Ectodermal cell (in vitro differentiated cells): ENCODE measurements around the gene DNM2.

ENCODE experiments used
- H3K27ac ChIP-seq: 2 replicates; pipeline ENCODE4 v1.7.0; 2013; ENCODE audit warnings: mild to moderate bottlenecking, low read depth, low read length; ENCODE audit not compliant: insufficient read depth, poor library complexity, severe bottlenecking
- H3K27me3 ChIP-seq: 2 replicates; pipeline ENCODE4 v1.7.0; 2013; ENCODE audit warnings: mild to moderate bottlenecking, low read length; ENCODE audit not compliant: insufficient read depth, control insufficient read depth, poor library complexity, severe bottlenecking
- H3K36me3 ChIP-seq: one replicate; pipeline ENCODE4 v1.7.0; 2013; ENCODE audit warnings: low read length; ENCODE audit not compliant: control insufficient read depth, insufficient read depth
- H3K4me1 ChIP-seq: one replicate; pipeline ENCODE4 v1.7.0; 2013; ENCODE audit warnings: low read length; ENCODE audit not compliant: control insufficient read depth, insufficient read depth
- H3K4me3 ChIP-seq: 2 replicates; pipeline ENCODE4 v1.7.0; 2013; ENCODE audit warnings: low read depth, low read length, control low read depth; ENCODE audit not compliant: insufficient read depth
- H3K9me3 ChIP-seq: 2 replicates; pipeline ENCODE4 v1.7.0; 2013; ENCODE audit warnings: mild to moderate bottlenecking, low read length, moderate library complexity; ENCODE audit not compliant: control insufficient read depth
- WGBS, 2 experiments: methylation state at CpG; one replicate each; pipeline ENCODE4 v1.1.7; 2013; ENCODE audit warnings: missing lambda C conversion rate in 2 of 2; 5-methylcytosine and 5-hydroxymethylcytosine counted together

DNM2 gene

GRCh38 chr19:10680545-10681135, 37.2 kb upstream of the DNM2 start:
- Histone ChIP-seq H3K4me3 (no peak overlapping the region), H3K9me3 (no peaks in the 10 kb centered on the region), H3K27me3 (no peaks in the 10 kb centered on the region), H3K27ac (no peak overlapping the region), H3K36me3 (peaks cover 90% of the 10 kb centered on the region), H3K4me1 (no peaks in the 10 kb centered on the region)
- WGBS, 2 experiments, result 96% methylated on average over 15 of the region's 15 CpGs

- no peak overlapping the region for H3K4me3 ChIP-seq
- H3K27ac ChIP-seq, result no peak overlapping the region
- H3K9me3 ChIP-seq, result no peaks in the 10 kb centered on the region
- H3K36me3 ChIP-seq, result peaks cover 96% of the 10 kb centered on the region
- no peaks in the 10 kb centered on the region for H3K4me1 ChIP-seq
- no peaks in the 10 kb centered on the region for H3K27me3 ChIP-seq
- 94 to 96% methylated on average over 4 of the region's 4 CpGs for WGBS, 2 experiments
Observed at GRCh38 chr19:10681658-10682057, 36.2 kb upstream of the DNM2 start.

DNA sequence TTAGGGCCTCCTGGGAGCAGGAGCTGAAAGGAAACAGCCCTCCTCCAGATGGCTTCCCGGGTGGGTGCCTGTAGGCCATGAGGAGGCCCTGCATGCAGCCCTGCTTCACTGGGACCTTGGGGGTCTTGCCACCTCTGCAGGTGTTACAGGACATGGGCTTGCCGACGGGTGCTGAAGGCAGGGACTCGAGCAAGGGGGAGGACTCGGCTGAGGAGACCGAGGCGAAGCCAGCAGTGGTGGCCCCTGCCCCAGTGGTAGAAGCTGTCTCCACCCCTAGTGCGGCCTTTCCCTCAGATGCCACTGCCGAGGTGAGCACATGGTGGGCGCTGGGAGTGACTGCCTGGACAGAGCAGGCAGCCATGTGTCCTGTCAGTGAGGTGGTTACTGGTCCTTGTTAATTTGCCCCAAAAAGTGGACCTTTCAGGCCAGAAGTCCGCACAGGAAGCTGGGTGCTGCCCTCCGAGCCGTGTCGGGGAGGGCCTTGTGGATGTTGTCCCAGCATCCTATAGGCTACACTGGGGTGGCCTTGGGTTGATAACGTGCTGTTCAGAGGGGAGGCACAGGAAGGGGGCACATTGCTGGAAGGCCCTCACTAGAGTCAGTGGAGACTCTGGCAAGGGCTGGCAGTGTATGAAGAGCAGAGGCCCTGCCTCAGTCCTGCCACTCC, 35.3 kb upstream of the DNM2 start:
- Histone ChIP-seq H3K27me3 (no peaks in the 10 kb centered on the region), H3K4me1 (no peaks in the 10 kb centered on the region), H3K36me3 (peaks cover 93% of the 10 kb centered on the region), H3K4me3 (no peak overlapping the region), H3K27ac (no peak overlapping the region), H3K9me3 (no peaks in the 10 kb centered on the region)
- 95 to 96% methylated on average over 15 of the region's 15 CpGs for WGBS, 2 experiments

DNA sequence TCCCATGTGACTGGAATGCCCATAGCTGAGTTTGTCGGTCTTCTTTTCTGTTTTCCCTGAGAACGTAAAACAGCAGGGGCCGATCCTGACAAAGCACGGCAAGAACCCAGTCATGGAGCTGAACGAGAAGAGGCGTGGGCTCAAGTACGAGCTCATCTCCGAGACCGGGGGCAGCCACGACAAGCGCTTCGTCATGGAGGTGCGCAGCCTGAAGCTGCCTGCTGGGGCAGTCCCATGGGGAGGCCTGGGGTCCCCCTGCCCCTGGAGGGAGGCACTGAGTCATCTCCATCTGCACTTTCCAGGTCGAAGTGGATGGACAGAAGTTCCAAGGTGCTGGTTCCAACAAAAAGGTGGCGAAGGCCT, 34.8 kb upstream of the DNM2 start:
- Histone ChIP-seq H3K36me3 (peaks cover 93% of the 10 kb centered on the region), H3K4me3 (no peak overlapping the region), H3K9me3 (no peaks in the 10 kb centered on the region), H3K4me1 (no peaks in the 10 kb centered on the region), H3K27me3 (no peaks in the 10 kb centered on the region), H3K27ac (no peak overlapping the region)
- WGBS, 2 experiments, result 91 to 92% methylated on average over 15 of the region's 15 CpGs

GRCh38 chr19:10683582-10683981, 34.3 kb upstream of the DNM2 start:
- Histone ChIP-seq H3K27me3 (no peaks in the 10 kb centered on the region), H3K9me3 (no peaks in the 10 kb centered on the region), H3K4me3 (no peak overlapping the region), H3K4me1 (no peaks in the 10 kb centered on the region), H3K36me3 (peaks cover 93% of the 10 kb centered on the region), H3K27ac (no peak overlapping the region)
- 89 to 91% methylated on average over 21 of the region's 21 CpGs for WGBS, 2 experiments

GRCh38 chr19:10685210-10685609, 32.7 kb upstream of the DNM2 start:
- H3K36me3 ChIP-seq, result peaks cover 92% of the 10 kb centered on the region
- H3K27me3 ChIP-seq, result no peaks in the 10 kb centered on the region
- H3K27ac ChIP-seq, result no peak overlapping the region
- H3K9me3 ChIP-seq, result no peaks in the 10 kb centered on the region
- no peak overlapping the region for H3K4me3 ChIP-seq
- no peaks in the 10 kb centered on the region for H3K4me1 ChIP-seq
- WGBS, 2 experiments, result 96 to 97% methylated on average over 5 of the region's 5 CpGs

DNA sequence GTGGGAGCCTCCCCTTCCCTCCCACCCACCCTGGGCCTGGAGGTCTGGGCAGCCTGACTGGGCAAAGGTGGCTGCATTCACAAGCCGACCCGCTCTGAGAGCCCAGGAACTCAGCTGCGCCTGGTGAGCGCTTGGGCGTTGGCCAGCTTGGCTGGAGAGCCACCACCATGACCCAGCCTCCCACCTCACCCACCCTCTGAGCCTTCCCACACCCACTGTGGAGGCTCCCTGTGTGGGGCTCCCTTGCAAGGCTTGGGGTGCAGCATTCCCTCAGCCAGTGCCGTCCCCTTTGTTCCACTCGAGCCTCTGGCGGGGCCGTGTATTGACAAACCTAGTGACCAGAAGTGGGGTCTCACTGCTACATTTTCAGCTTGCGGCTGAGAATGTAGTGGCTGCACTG, 31.7 kb upstream of the DNM2 start:
- 95% methylated on average over 10 of the region's 10 CpGs for WGBS, 2 experiments
- H3K4me1 ChIP-seq, result no peaks in the 10 kb centered on the region
- no peaks in the 10 kb centered on the region for H3K27me3 ChIP-seq
- H3K9me3 ChIP-seq, result no peaks in the 10 kb centered on the region
- H3K27ac ChIP-seq, result no peak overlapping the region
- no peak overlapping the region for H3K4me3 ChIP-seq
- peaks cover 92% of the 10 kb centered on the region for H3K36me3 ChIP-seq

GRCh38 chr19:10686661-10687517, 31.0 kb upstream of the DNM2 start:
- Histone ChIP-seq H3K4me1 (no peaks in the 10 kb centered on the region), H3K4me3 (no peak overlapping the region), H3K9me3 (no peaks in the 10 kb centered on the region), H3K27ac (no peak overlapping the region), H3K36me3 (peaks cover 92% of the 10 kb centered on the region), H3K27me3 (no peaks in the 10 kb centered on the region)
- 93 to 94% methylated on average over 31 of the region's 31 CpGs for WGBS, 2 experiments

GRCh38 chr19:10687518-10688288, 30.2 kb upstream of the DNM2 start:
- Histone ChIP-seq H3K4me1 (no peaks in the 10 kb centered on the region), H3K27ac (no peak overlapping the region), H3K9me3 (no peaks in the 10 kb centered on the region), H3K27me3 (no peaks in the 10 kb centered on the region), H3K36me3 (peaks cover 92% of the 10 kb centered on the region), H3K4me3 (no peak overlapping the region)
- WGBS, 2 experiments, result 94 to 95% methylated on average over 25 of the region's 25 CpGs
